Right atrium auricular region (tissue), 2 donors: Measurements from ENCODE around the gene C1orf56. TPM values are rescaled to one million over a fixed set of nuclear protein-coding genes. Genes with fewer than 3 reads are reported as not detected.
A peak's percentile ranks its signal among the peaks of the same experiment; 100 is the strongest.

Experiments
- DNase-seq: peaks from one replicate; pipeline ENCODE4 v3.0.0-alpha.2; 2019; ENCODE audit warnings: low spot score
- H3K27ac ChIP-seq, 2 donors: fragments of 200-600 bp; sonication (generic); 1 replicate in 1 of 2; 2 replicates in 1 of 2; pipeline ENCODE4 v1.5.1; 2016 to 2019
- H3K27me3 ChIP-seq, 2 donors: fragments of 200-600 bp; sonication (generic); one replicate each; pipeline versions ENCODE4 v1.5.1 to v1.6.0; 2017 to 2019
- H3K36me3 ChIP-seq: fragments of 200-600 bp; sonication (generic); one replicate; pipeline ENCODE4 v1.5.1; 2016
- H3K4me1 ChIP-seq, 2 donors: fragments of 200-600 bp; sonication (generic); one replicate each; pipeline versions ENCODE4 v1.5.1 to v1.6.0; 2017 to 2019
- H3K4me3 ChIP-seq, 2 donors: fragments of 200-600 bp; sonication (generic); 1 replicate in 1 of 2; 2 replicates in 1 of 2; pipeline ENCODE4 v1.5.1; 2017 to 2019; ENCODE audit warnings: mild to moderate bottlenecking in 1 of 2, moderate library complexity in 1 of 2
- H3K9me3 ChIP-seq, 2 donors: fragments of 200-600 bp; sonication (generic); one replicate each; pipeline ENCODE4 v1.5.1; 2019
- CTCF ChIP-seq, 2 donors: fragments of 200-600 bp; sonication (generic); IDR thresholded peaks; one replicate each; pipeline ENCODE4 v1.5.1; 2019; ENCODE audit warnings: antibody characterized with exemption in 2 of 2
- total RNA-seq, 2 donors: library from RNA; depleted of rRNA; stranded (reverse); fragments of >200 nt; gene quantifications; one replicate each; pipeline ENCODE4 v1.1.0, GENCODE V29; 2016

The C1orf56 gene
- total RNA-seq, 2 donors from 2014 or later, result 8.8 to 16.2 TPM

GRCh38 chr1:151060007-151060656 is 12.6 kb downstream of the C1orf56 start, which contains the start of gene MLLT11:
Gene MLLT11, plus strand, starts transcription at chr1:151060397. Its CDS starts 6,828 bp downstream, at chr1:151067225.
- Histone ChIP-seq H3K27ac (peak within 1 kb of the TSS; percentile 96 to 98), H3K36me3 (peaks cover 13% of the 10 kb centered on the region), H3K4me3 (peak within 1 kb of the TSS; percentile 86 to 94), H3K4me1 (peaks cover 0 to 47% of the 10 kb centered on the region in 2 donors), H3K27me3 (no peaks in the 10 kb centered on the region), H3K9me3 (no peaks in the 10 kb centered on the region)
- no peak for TF ChIP-seq CTCF (IDR thresholded peaks at IDR 0.05)
- peak; percentile 71 for DNase-seq

GRCh38 chr1:151060657-151061421 is 13.3 kb downstream of the C1orf56 start:
- H3K36me3 ChIP-seq, result peaks cover 6% of the 10 kb centered on the region
- H3K4me1 ChIP-seq, result peaks cover 0 to 40% of the 10 kb centered on the region in 2 donors
- no peaks in the 10 kb centered on the region for H3K27me3 ChIP-seq
- peak overlapping the region; percentile 86 to 94 for H3K4me3 ChIP-seq
- peak overlapping the region; percentile 96 to 98 for H3K27ac ChIP-seq
- no peaks in the 10 kb centered on the region for H3K9me3 ChIP-seq
- no peak for DNase-seq
- no peak for TF ChIP-seq CTCF (IDR thresholded peaks at IDR 0.05)

- Histone ChIP-seq H3K27ac (no peak overlapping the region), H3K4me3 (no peak overlapping the region), H3K36me3 (no peaks in the 10 kb centered on the region), H3K4me1 (peaks cover 0 to 32% of the 10 kb centered on the region in 2 donors), H3K9me3 (no peaks in the 10 kb centered on the region), H3K27me3 (no peaks in the 10 kb centered on the region)
- TF ChIP-seq CTCF (IDR thresholded peaks at IDR 0.05), result no peak
- DNase-seq, result no peak
Observed at GRCh38 chr1:151061704-151062103, 14.2 kb downstream of the C1orf56 start.

- no peak overlapping the region for H3K4me3 ChIP-seq
- TF ChIP-seq CTCF (IDR thresholded peaks at IDR 0.05), result no peak
- DNase-seq, result no peak
- H3K9me3 ChIP-seq, result no peaks in the 10 kb centered on the region
- H3K27me3 ChIP-seq, result no peaks in the 10 kb centered on the region
- H3K36me3 ChIP-seq, result no peaks in the 10 kb centered on the region
- peak overlapping the region; percentile 21 to 36 for H3K27ac ChIP-seq
- peaks cover 0 to 20% of the 10 kb centered on the region in 2 donors for H3K4me1 ChIP-seq
Observed at GRCh38 chr1:151062741-151063371, 15.3 kb downstream of the C1orf56 start.

GRCh38 chr1:151065089-151065645 is 17.6 kb downstream of the C1orf56 start:
- Histone ChIP-seq H3K4me1 (peaks cover 0 to 19% of the 10 kb centered on the region in 2 donors), H3K36me3 (no peaks in the 10 kb centered on the region), H3K27ac (no peak overlapping the region), H3K9me3 (no peaks in the 10 kb centered on the region), H3K27me3 (no peaks in the 10 kb centered on the region), H3K4me3 (no peak overlapping the region)
- DNase-seq, result no peak
- no peak for TF ChIP-seq CTCF (IDR thresholded peaks at IDR 0.05)
